RPMI8226 (cell line): ENCODE measurements around the gene PTPRR.
A peak's percentile ranks its signal among the peaks of the same experiment; 100 is the strongest.

Source experiments
- DNase-seq: peaks from one replicate; pipeline ENCODE4 v3.0.0-alpha.2; 2015

PTPRR gene, protein sequence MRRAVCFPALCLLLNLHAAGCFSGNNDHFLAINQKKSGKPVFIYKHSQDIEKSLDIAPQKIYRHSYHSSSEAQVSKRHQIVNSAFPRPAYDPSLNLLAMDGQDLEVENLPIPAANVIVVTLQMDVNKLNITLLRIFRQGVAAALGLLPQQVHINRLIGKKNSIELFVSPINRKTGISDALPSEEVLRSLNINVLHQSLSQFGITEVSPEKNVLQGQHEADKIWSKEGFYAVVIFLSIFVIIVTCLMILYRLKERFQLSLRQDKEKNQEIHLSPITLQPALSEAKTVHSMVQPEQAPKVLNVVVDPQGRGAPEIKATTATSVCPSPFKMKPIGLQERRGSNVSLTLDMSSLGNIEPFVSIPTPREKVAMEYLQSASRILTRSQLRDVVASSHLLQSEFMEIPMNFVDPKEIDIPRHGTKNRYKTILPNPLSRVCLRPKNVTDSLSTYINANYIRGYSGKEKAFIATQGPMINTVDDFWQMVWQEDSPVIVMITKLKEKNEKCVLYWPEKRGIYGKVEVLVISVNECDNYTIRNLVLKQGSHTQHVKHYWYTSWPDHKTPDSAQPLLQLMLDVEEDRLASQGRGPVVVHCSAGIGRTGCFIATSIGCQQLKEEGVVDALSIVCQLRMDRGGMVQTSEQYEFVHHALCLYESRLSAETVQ

DNA sequence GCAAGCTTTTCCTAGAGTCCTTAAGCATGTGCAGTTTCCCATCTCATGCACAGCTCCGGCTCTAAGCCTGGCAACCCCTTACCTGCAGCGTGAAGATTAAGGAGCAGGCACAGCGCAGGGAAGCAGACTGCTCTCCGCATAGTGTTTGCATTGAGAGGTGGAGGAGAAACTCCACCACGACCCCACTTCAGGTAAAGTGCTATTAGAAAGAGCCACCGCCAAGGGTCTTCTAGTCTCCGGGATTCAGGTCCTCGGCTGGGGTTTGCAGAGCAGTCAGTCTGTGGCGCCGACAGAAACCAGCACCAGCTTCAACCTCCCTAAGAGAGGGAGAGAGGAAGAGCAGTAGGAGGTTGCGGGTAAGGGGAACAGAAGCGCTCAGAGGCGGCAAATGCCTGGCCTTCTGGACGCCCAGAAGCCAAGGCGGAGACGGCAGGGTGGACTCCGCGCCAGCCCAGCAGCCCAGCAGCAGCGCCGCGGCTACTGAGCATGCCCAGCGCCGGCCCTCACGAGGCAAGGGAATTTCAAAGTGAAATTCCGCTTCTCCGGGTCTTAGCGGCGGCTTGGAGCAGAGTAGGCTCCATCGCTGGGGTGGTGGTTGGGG is at the start of gene PTPRR:
Gene PTPRR (minus strand): TSS at position 488 of the 601 bp plus-strand sequence. CDS start 348 bp downstream, at position 140.
- no peak for DNase-seq

DNA sequence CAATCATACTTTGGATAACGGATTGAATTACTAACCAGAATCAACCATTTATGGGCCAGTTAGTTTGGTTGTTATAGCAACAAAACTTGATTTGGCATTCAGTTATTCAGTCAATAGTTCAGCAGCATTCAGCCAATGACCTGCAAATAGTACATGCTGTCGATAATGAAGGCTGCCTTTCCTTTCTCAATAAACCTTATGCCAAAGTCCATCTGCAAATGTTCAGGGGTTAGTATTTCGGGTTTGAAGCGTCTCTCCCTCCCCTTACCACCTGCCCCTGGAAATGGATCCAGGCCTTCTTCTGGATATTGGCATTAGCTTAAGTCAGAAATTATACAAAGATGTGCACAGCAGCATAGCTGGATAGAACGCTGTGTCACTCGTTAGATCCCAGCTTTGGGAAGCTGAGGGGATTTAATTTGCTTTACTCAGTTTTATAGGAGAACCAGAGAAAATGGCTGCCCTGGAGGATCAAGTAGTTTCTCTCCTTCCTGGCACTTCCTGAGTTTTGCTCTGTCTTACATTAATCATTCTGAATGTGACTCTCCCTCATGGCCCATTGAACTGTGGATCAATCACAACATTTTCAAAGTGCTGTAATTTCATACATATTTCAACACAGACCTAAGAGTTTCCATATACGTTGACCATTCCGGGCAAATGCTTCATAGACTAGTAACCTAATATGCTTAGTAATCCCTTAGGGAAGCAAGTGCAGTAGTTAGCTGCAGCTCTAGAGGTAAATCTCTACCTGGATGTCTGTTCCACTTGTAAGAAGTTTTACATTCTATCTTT is 46.7 kb upstream of the PTPRR start:
- no peak for DNase-seq

DNA sequence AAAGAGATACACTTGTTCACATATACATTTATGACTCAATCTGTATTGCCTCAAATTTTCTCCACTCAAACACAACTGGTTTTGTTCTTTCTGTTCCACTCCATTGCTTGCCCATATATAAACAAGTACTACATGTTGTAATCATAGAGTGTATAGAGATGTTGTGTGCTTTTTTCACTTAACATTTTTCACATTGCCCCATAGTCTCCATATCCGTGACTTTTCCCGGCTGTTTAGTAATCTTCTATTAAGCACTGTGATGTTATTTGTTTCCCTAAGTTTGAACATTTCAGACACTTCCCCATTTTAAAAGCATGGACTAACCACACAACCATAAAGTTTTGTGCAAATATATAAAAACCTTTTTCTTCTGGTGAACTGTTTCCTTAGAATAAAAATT is 45.5 kb upstream of the PTPRR start:
- DNase-seq, result no peak

DNA sequence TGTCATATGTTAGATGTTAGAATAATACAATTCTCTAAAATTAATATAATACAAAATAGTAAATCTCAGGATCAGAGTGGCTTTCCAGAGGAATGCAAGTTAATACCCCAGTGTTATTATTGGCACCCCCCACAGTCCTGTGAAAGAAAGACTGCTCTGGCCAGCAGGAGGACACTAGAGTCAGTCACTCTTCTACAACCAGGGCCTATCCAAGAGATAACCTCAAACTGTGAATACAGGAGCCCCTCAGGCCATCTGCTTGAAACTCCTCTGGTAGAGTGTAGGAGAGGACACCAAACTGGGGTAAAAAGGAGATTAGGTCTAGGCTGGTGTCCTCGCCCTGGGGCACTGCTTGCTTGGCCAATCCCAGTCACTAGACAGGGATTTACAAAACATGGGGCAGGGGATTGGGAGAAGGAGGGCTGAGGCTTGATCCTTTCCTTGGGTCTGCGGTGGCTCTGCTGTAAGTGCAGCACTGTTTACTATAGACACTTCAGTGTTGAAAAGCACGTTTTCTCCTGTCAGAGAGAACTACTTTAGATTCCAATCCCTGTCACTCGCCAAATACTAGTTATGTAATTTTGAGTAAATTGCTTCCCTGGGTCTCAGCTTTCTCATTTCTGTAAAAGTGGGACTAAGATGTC is 44.5 kb upstream of the PTPRR start:
- DNase-seq, result no peak

DNA sequence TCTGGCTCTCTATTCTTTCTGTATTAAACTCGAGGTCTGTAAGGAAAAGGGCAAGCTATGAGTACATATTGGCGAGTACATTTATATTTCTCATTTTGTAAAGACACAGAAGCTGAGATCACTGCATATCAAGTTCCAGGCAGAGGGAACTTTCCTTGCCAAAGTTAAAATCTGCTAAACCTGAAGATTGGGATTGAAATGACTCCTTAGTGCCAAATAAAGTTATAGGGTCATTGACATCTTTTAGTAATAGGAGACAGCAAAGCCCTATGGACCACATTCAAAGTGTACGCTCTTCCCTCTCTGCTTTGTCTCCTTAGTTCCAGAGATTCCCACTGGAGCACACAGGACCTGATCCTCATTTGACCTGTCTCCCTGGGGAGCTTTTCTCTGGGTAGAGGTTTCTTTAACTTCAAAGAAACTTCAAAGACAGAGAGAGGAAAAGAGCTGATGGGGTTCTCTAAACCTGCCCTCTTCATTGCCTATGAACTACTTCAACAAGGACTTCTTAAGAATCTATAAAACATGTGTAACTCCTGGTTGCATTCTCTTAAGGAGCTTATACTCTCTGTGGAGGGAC is 42.6 kb upstream of the PTPRR start:
- no peak for DNase-seq

DNA sequence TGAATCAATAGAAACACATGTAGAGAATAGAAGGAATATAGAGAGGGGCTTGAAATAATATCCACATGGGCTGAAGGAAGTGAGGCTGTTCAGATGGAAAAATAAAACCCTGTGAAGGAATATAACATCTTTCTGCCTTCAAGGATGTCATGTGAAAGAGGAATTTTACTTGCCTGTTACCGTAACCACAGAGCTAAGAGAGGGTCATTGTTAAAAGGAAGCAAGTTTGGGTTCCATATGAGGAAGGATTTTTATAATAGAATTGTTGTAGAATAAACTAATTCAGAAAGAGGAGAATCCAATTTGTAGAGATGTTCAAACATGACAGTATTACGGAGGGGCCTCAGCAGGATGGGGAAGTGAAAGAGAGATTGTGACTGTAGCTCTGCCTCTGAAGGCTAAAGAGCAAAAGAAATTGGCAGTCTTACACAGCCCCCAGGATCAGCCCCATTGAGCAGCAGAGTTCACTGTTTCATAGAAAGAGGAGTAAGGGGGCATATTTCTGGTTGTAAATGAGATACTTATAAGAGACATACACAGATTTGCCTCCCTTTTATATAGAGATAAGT is 41.8 kb upstream of the PTPRR start:
- peak; percentile 10 for DNase-seq

DNA sequence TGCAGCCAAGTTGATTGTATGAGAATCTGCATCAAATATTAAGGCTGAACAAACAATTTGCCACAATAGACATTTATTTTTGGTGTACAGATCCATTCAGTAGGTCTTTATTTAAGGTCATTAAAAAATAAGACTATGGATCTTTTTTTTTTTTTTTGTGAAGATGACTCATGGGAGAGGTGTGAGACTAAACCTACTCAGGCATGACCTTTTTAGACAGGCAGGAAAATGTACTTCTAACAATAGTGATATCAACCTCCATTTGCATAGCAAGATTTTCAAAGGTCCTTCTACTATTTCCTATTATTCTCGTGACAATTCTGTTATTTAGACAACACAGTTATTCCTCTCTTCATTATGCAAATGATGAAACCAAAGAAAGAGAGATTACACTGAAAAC is 39.9 kb upstream of the PTPRR start:
- DNase-seq, result no peak

DNA sequence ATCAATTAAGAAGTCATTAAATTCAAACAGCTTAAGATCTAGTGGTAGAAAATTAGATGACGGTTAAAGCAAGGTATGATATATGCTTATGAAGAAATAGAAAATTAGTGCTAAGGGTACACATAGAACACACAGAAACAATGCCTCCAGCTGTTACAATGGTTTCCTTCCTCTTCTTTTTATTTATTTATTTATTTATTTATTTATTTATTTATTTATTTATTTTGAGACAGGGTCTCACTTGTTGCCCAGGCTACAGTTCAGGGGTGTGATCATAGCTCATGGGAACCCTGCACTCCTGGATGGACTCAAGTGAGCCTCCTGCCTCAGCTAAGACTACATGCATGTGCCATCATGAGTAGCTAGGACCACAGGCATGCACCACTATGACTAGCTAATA is 34.9 kb upstream of the PTPRR start:
- no peak for DNase-seq

DNA sequence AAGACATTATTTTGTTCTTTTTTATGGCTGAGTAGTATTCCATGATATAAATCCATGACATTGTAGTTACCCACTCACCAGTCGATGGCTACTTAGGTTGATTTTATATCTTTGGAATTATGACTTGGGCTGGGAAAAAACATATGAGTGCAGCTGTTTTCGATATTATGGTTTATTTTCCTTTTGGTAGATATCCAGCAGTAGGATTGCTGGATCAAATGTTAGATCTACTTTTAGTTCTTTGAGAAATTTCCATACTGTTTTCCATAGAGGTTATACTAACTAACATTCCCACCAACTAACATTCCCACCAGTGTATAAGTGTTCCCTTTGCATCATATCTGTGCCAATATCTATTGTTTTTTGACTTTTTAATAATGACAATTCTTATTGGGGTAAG is 29.9 kb upstream of the PTPRR start:
- DNase-seq, result no peak

DNA sequence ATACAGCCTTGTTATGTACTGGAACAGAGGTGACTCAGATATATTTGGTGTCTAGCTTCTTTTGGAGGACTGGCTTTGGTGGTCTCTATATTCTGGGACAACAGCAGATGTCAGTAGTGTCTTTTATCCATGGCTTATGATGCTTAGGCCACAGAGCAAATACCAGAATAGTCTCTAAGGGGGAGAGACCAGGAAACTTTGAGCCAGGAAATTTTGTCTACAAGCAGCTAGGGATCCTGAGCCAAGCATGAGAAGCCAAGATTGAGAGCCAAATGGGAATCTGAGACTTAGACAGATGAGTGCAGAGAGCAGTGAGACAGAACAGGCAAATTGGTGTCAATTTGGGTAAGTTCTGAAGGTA is 28.4 kb upstream of the PTPRR start:
- DNase-seq, result no peak

DNA sequence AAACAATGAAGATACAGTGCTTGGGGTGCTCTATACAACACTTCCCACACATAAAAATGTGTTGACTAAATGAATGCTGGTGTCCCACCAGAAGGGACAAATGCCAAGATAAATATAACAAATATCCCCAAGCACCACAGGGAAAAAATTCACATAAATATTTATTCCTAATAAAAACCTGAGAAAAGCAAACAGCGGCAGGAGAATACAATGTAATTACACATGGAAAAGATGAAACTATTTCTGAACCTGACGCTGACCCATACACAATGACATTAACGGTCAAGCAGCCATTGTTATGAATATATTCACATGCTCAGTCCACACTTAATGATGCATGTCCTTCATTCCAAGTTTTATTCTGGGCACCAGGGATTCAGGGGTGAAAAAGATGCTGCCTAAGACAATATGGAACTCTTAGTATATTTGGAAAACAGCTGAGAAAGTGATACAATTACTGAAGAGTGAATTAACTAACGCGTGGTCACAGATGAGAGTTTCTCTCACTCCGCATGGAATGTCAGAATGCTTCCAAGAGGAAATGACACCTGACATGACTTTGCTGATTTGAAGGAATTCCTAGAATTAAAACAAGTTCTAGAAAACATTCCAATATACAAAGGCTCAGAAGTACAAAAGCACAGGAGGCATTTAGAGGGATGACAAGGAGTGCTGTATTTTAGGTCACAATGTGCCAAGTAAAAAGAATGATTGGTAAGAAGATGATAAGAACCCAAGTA is 27.9 kb upstream of the PTPRR start:
- no peak for DNase-seq

DNA sequence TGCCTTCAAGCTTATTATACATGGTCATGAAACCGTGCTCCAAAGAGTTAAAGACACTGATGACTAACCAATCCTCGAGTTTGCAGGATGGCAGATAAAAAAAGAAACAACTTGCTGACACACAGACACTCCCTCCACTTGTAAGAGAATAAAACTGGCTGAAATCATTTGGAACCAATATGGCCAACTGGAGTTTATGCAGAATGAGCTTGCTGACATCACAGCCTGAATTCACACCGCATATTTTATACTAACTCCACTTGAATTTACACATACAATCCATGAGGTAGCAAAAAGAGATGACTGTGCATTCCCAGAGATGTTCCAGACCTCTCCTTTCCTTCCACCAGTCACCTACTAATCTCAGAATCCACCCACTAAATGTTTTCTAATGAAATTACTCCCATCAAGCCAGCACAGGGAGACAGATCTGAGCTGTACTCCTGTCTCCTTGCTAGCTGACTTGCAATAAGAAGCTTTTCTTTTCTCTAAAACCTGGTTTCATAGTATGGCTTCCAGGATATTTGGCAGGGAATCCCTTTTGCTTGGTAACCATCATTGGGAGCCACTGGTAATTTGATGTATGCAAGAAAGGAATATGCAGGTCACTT is 15.8 kb upstream of the PTPRR start:
- DNase-seq, result no peak

DNA sequence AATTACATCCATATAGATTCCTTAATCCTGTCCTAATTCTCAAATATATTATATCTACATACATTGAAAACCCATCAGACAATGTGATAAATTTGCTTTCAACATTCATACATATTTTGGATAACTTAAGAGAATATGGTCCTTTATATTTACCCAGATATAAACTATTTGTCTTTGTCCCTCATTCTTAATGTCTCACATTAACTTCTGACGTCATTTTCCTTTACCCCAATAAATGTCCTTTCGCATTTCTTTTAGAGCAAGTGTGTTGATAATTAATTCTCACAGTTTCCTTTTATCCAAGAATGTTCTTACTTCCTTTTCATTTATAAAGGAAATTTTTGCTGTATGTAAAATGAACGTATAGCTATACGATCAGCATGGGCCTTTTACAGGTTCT is 12.6 kb upstream of the PTPRR start:
- no peak for DNase-seq

DNA sequence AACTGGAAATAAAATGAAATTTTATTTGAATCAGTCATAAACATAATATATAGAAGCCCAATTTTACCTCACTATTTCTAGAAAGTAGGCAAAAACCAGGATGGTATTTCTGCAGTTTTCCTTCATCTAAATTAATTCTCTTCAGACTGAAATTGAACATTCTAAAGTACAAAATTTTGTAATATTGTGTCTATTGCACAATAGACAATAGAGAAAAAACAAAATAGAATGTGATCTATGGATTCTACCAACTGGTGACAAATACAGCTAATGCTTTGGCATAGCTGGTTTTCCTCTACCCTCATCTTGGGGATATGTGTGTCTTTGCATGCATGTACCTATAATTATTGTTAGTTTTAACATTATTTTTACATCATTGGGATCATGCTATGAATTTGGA is 8.5 kb upstream of the PTPRR start:
- DNase-seq, result no peak

DNA sequence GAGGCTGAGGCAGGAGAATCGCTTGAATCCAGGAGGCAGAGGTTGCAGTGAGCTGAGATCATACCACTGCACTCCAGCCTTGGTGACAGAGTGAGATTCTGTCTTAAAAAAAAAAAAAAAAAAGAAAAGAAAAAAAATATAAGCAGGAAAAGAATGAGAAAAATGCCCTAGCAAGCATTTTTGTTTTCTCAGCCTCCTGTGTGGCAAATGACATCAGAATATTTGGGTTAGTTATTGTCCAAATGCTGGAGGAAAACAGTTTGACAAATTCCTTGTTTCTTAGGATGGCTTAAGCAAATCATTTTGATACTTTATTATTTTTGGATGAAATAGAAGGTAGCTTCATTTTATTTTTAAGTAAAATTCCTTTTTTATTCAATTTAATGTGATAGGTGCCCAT is 7.5 kb upstream of the PTPRR start:
- DNase-seq, result no peak

DNA sequence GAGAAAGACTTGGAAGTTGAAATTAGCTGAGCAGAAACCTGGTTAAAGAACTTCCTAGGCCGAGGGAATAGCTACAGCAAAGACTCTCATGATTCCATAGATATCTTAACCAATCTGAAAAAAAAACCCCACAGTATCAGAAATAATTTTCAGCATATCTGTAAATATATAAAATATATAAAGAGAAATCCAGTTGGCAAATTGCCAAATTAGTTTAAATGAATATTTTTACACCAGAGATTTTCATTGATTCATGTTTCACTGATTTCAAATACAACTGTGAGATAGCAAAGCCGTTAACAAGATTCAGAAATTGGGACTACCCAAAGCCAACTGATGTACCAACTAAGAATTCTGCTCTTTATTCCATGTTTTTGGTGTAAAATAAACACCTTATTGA is 6.8 kb upstream of the PTPRR start:
- DNase-seq, result no peak

DNA sequence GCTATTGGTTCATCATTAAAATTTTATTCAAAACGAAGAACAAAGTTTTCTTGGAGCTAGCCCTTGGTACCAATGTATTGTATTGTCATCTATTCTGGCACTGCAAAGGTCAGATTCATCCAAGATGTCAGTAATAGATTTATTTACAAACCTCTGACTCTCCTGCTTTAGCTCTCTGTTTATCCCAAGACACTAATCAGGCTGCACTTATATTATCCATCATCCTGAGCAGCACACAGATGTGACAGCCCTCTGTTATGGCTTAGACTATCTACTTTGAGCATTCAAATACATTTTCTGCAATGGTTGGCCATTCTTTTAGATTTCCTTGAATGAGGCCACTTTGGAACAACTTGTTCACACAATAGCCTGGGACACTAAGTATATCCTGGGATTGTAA is 5.0 kb upstream of the PTPRR start:
- DNase-seq, result no peak

DNA sequence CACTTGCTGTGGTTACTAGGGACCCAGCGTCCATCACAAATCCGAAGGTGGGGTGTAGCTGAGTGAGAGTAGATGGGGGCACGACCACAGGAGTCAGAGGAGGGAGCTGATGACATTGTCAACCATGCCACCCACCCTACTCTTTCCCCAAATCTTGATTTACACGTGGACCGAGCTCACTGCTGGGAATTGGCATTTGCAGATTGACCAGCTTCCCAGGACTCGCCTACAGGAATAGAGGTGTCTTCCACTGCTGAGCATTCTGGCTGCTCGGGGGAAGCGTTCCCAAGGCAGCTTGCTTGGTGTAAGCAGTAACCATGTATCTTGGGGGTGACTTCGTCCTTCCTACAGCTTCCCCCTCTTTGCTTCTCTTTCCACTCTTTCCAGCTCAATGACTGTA is 353 bp upstream of the PTPRR start:
- DNase-seq, result no peak

DNA sequence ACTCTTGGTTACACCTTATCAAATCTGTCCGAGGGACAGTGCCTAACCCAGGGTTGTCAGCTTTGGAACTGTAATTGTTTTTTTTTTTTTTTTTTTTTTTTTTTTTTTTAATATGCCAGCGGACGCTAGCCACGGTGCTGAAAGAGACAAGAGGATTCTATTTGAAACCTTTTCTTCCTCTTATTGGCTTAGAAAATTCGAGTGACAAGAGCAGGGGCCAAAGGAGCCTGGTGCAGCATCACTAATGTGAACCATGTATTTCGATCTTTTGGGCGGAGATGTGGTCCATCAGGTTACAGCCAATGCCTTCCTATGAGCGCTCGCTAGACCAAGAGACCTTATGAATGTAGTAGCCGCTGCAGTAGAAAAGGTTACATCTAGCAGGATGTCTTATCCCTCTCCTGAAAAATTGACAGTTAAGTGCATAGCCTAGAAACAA is 922 bp downstream of the PTPRR start:
- DNase-seq, result no peak

DNA sequence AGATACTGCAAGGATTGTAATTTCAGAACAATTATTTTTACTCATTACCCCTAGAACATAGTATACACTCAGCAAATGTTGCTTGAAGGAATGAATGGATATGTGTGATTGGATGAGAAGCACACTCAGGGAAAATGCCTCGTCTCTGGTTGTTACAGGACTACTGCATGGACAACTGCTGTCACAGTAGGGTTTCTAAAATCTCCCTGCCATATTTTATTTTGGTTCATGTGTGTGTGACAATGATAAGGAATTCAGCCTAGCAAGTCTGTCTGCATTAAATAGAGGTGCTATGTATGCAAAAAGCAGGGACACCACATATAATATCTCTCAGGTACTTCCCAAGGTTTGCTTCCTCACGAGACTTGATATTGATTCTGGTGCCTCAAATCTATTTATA is 1.4 kb downstream of the PTPRR start:
- DNase-seq, result no peak

DNA sequence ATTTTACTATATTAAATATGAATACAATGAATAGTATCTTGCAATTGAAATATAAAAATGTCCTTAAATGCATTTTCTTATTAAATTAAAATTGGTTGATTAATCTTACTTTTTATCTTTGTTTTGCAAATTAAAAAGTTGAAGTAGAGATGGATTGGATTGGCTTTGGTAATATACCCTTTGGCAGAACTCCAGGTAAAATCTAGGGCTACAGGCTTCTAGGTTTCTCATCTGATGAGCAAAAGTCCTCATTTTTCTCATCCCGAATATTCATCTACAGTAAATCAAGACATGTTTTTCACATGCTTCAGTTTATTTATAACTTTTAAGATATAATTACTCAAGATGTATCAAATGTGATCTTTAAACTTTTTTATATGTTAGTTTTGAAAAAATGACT is 2.2 kb downstream of the PTPRR start:
- DNase-seq, result no peak
